ENCODE results near the gene DOCK2.

GRCh38 chr5:169848271-169848670 is 211.2 kb downstream of the DOCK2 start:
- TF ChIP-seq CTCF (IDR thresholded peaks at IDR 0.05) (no peak), ZFX (IDR thresholded peaks at IDR 0.05; ENCODE audit: borderline replicate concordance) (no peak)
